NT2/D1 (cell line): ENCODE results near the gene FAM240A.

ENCODE experiments used
- YY1 ChIP-seq: IDR thresholded peaks from 2 replicates; pipeline ENCODE4 v1.6.1; 2011; ENCODE audit not compliant: insufficient read length, insufficient read depth
- ZNF274 ChIP-seq: IDR thresholded peaks from 2 replicates; pipeline ENCODE4 v1.6.1; 2011; ENCODE audit warnings: mild to moderate bottlenecking, low read depth, low read length

DNA sequence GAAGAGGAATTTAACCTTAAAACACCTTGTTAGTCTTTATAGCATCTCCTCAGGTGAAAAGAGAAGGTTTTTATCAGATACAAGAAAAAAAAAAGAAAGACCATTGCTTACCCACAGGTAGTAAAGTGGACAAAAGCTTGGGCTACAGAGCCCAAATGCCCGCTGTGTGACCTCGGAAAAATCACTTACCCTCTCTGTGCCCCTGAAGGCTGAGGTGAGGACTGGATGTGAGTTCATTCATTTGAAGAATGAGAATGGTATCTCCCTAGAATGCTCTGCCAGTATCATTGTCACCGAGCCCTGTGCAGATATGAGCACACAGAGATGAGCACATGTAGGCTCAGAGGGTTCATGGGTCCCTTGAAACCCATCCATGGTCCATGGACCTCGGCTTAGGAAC lies 17.6 kb upstream of the FAM240A start:
- no peak for TF ChIP-seq ZNF274
- no peak for TF ChIP-seq YY1
